Measurements from ENCODE around the gene SLC16A9.

The SLC16A9 gene

GRCh38 chr10:59713196-59713821, 3.7 kb upstream of the SLC16A9 start:
- DNase-seq: no peak

DNA sequence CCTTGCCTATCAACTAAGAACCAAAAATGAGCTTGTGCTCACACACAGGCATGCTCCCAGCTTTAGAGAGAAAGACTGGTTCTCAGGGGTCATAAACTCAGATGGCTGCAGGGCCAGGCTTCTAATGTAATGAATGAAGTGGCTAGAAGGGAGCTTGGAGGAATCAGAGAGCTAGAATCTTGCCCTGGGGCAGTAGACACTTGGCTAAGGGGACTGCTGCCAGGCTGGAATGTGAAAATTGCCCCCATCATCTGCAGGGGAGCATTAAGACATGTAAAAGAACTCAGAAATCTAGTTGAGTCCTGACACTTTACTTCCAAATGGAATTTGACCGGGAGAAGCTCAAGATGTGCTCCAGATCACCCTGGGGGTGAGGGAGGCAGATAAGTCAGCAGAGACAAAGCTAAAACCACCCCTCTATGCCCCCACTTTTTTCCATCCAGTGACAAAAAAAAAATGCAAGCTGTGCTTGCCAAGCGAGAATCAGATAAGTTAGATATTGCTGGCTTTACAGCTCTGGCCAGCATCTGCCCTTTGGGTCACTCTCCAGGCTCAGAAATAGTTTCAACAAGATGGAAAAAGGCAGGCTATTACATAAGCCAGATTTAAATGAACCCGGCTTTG, 2.3 kb upstream of the SLC16A9 start:
- no peak for DNase-seq

GRCh38 chr10:59708816-59709394, 745 bp downstream of the SLC16A9 start:
- no peak for DNase-seq

- no peak for DNase-seq
Measured at GRCh38 chr10:59706851-59707797, 2.5 kb downstream of the SLC16A9 start.

- no peak for DNase-seq
Measured at GRCh38 chr10:59705931-59706330, 3.7 kb downstream of the SLC16A9 start.

GRCh38 chr10:59704630-59705029, 5.0 kb downstream of the SLC16A9 start:
- DNase-seq: no peak

DNA sequence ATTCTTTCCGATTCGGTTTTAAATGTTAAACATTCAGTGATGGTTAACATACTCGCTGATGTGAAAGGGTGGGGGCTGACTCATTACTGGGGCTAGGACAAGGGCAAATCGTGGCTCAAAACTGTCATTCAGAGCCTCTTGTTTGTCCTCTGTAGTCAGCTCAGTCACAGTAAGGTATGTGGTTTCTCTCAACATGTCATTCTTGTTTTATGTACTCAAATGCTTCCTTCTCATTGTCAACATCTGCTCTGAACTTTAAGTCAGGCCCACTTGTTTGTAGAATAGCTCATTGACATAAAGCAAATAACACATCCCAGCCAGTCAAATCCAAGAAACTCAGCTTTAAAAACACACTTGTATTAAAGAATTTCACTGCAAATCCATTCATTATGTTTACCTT, 7.3 kb downstream of the SLC16A9 start:
- DNase-seq: no peak

DNA sequence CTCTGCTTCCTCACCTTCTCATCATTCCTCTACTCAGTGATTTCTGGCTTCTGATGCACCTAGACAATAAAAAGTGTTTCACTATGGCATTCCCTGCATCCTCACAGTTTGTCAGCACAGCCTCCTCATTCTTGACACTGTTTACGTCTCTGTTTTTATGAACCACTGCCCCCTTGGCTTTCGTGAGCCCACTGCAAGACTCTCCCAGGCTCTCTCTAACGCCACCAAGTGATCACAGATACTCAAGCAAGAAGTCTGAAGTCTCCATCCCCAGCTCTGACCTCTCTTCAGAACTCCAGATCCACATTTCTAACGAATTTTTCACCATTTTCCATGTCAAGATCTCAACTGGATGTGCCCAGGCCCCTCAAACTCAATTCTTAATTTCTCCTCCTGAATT, 8.9 kb downstream of the SLC16A9 start:
- DNase-seq: no peak

- no peak for DNase-seq
Measured at GRCh38 chr10:59698326-59698725, 11.3 kb downstream of the SLC16A9 start.

GRCh38 chr10:59695637-59696036, 14.0 kb downstream of the SLC16A9 start:
- DNase-seq: no peak

GRCh38 chr10:59694936-59695335, 14.7 kb downstream of the SLC16A9 start:
- DNase-seq: no peak

DNA sequence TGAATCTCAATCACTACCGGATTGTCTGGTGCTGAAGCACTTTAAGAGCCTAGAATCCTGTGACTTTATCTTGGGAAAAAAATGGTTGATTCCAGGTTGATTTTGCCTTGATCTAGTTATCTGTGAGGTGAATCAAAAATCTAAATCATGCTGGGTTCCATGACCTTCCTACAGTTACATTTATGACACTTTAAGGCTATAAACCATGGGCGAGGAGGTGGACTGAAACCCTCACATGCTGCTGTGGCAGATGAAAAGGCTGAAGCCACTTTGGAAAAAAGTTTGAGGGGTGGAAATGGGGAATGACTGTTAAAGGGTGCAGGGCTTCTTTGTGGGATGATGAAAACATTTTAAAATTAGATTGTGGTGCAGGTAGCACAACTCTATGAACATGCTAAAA, 17.5 kb downstream of the SLC16A9 start:
- no peak for DNase-seq

DNA sequence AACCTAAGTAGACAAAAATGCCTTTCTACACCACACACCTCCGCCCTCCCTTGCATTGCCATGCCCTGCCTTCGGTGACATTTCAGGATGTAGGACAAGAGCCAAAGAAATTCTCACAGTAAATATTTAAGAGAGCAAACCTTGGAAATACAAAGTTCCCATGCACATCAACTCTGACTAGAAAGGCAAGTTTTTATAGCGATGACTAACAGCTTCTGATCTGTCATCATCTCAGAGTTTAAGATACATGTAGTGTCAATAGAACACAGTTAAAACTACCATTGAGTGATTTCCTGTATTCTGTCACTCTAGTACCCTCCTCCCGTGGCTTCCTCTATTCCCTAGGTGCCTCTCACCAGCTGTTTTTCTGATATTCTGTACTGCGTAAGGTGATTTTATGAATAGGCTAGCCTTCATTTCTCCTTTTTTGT, 20.7 kb downstream of the SLC16A9 start:
- no peak for DNase-seq

DNA sequence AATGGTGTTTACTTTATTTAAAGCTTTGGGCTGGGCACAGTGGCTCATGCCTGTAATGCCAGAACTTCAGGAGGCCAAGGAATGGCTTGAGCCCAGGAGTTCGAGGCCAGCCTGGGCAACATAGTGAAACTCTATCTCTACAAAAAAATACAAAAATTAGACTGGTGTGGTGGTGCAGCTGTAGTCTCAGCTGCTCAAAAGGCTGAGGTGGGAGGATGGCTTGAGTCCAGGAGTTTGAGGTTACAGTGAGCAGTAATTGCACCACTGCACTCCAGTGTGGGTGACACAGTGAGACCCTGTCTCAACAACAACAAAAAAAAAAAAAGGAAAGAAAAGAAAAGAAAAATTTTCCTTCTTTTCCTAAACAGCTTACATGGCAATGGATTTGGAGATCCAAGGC, 22.0 kb downstream of the SLC16A9 start:
- no peak for DNase-seq

DNA sequence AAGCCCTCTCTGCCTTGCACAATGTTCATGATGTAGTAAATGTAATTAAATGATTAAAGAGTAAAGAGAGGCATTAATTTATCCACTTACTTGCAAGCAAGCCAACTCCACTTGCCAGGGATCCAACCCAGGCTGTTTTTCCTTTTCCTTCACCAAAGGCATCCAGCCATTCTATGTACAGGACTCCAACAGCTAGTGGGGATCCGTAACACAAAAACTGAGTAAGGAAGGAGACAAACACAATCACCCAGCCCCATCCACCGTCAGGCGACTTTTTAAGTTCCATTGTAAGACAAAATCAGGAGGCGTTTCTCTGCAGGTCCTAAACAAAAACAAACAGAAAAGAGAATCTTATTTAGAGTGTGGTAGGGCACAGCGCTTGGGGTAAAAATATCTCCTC, 25.6 kb downstream of the SLC16A9 start:
- no peak for DNase-seq

DNA sequence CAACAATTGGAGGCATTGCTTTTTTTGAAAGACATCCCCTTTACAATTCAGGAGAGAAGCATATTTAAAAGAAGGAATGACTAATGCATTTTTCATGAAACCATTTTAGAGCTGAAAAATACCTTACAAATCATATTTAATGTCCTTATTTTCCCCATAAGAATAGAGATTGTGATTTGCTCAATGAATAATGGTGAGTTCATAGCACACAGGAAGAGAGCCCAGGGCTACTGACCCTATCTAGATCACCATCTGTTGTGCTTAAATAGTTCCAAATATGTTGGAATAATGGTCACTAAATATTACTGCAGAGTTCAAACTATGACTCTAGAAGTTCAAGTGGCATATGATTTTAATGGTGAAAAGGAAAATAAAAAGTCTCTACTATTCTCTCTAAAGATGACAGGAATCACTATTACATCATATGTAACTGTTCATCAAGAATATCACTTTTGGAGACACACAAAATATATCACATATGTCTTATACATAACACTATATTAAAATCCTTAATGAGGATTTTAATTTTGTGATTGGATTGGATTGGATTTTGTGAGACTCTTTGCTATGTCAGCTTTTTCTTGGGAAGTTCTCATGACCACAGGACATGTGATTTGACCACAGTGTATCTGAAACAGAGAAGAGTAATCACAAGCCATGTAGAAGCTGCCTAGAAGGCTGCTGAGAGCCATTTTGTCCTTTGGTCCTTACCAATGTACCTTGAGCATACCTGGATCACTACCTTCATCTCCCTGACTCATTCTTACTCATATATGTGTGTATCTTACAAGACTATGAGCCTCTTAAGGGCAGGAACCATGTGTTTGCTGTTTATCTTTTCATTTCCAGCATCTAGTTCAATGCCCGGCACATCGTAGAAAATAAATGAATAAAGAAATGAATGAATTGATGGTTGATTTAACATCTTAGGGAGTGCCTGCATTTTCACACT, 26.4 kb downstream of the SLC16A9 start:
- no peak for DNase-seq

DNA sequence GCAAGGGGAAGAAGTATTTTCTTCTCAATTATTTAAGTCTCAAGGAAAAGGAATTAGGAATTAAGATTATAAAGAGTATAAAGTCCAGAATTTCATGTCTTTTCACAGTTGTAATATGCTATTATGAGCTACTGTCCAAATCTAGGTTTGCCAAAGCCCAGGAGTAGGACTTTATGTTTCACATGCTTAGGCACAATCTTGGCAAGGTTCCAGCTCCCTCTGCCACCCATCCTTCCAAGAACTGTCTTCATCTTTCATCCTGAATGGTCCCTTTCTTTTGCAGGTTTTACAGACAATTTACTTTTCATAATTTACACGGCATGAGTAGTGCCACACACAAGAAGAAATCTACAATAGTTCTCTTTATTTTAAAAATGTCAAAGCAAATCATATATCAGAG, 29.5 kb downstream of the SLC16A9 start:
- DNase-seq: no peak

DNA sequence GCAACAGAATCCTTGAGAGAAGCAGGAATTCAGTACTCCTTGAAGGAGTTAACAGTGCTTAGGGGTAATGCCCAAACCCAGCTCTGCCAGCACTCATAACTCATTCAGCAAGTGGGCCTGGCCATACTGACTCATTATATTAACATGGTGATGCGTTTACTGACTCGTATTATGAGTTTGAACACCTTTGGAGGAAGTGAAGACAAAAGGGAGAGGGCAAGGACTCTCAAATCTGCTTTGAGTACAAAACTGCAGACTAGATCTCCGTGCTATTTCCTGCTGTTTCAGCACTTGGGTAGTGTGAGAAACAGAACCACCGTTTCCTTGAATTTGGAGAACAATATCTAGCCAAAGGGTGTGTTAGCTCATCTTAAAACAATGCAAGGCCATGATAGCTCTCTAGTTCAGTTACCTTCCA, 30.8 kb downstream of the SLC16A9 start:
- DNase-seq: no peak

DNA sequence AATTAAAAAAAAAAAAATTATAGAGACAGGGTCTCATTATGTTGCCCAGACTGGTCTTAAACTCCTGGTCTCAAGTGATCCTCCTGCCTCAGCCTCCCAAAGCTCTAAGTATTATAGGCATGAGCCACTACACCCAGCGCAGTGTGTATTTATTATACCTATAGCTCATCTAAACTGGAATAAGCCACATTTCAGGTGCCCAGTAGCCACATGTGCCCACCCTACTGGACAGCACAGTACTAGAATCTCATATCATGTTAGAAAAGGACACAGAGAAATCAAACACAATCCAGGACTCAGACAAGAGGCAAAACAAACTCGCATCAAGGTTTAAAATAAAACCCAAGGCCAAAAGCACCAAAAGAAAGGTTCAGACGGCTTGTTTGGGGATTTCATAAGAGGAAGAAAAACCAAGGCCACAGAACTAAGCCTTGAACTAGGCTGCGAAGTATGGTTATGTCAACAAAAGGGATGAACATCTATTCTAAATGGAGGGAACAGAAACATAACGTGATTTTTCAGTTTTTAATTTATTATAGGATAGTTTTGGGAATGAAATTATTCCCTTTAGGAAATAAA, 32.3 kb downstream of the SLC16A9 start:
- no peak for DNase-seq

- no peak for DNase-seq
Measured at GRCh38 chr10:59675812-59676211, 33.8 kb downstream of the SLC16A9 start.

DNA sequence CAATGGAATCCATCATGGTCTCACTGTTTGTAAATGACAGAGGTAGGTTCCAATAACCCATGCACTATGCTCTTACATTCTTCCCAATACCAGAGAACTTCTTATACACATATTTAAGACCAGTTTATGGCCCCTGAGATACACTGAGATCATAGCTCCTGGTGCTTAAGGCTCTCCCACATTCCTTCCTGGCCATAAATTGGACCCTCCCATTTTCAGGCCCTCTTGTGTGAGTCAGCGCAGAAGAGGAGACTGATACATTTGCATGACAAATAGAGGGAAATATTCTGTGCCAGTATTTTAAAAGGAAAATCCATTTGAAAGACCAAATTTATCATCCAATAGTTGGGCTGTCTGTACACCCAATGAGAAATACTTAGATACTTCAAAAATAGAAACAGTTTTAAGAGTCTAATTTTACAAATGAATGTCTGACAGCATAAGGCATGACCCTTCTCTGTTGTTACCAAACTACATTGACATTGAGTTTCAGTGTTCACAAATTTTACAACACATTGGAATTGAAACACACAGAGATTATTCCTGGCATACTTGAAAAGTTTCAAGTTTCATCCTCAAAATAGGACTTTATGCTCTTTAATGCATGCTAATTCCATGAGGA, 35.3 kb downstream of the SLC16A9 start:
- no peak for DNase-seq
